Measurements from ENCODE around the gene PLEKHD1. TPM values are rescaled to one million over a fixed set of nuclear protein-coding genes. Genes with fewer than 3 reads are reported as not detected.

PLEKHD1 gene
- total RNA-seq, 1 experiment from 2014 or later = 0.65 TPM

GRCh38 chr14:69479696-69480095 is 4.8 kb upstream of the PLEKHD1 start:
- CTCF ChIA-PET = no interaction called here
- Histone ChIP-seq H3K9me3 (ENCODE audit: insufficient read depth, low read depth) (no peaks in the 10 kb centered on the region), H3K4me2 (no peak overlapping the region), H3K4me3 (no peak overlapping the region), H4K20me1 (ENCODE audit: insufficient read depth) (no peaks in the 10 kb centered on the region), H3K79me2 (ENCODE audit: low read depth) (no peaks in the 10 kb centered on the region), H3K4me1 (replicated peaks; ENCODE audit: insufficient read depth) (no peaks in the 10 kb centered on the region), H3K27me3 (ENCODE audit: insufficient read depth, low read depth) (peaks cover 9% of the 10 kb centered on the region; the same call in 1 of the 2 replicates), H3K36me3 (ENCODE audit: low read depth) (no peaks in the 10 kb centered on the region), H2AFZ (no peak overlapping the region), H3F3A (ENCODE audit: insufficient read depth, low read depth) (no peaks in the 10 kb centered on the region), H3K9me2 (ENCODE audit: insufficient read depth) (no peaks in the 10 kb centered on the region), H3K27ac (no peak overlapping the region)
- intact Hi-C loops (cut with micrococcal nuclease; ENCODE audit: unreplicated experiment) = no loop called here
- POLR2A ChIA-PET (ENCODE audit: unreplicated experiment) = no interaction called here
- no peak for DNase-seq
- no peak for TF ChIP-seq EZH2 (IDR thresholded peaks at IDR 0.05; ENCODE audit: low read depth)
- TF ChIP-seq, protein P1, sequence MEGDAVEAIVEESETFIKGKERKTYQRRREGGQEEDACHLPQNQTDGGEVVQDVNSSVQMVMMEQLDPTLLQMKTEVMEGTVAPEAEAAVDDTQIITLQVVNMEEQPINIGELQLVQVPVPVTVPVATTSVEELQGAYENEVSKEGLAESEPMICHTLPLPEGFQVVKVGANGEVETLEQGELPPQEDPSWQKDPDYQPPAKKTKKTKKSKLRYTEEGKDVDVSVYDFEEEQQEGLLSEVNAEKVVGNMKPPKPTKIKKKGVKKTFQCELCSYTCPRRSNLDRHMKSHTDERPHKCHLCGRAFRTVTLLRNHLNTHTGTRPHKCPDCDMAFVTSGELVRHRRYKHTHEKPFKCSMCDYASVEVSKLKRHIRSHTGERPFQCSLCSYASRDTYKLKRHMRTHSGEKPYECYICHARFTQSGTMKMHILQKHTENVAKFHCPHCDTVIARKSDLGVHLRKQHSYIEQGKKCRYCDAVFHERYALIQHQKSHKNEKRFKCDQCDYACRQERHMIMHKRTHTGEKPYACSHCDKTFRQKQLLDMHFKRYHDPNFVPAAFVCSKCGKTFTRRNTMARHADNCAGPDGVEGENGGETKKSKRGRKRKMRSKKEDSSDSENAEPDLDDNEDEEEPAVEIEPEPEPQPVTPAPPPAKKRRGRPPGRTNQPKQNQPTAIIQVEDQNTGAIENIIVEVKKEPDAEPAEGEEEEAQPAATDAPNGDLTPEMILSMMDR (conservative IDR thresholded peaks at IDR 0.05) = no peak
- BruUV-seq (replicated peaks) = no TSS peak

GRCh38 chr14:69480136-69480535 is 4.4 kb upstream of the PLEKHD1 start:
- intact Hi-C loops (cut with micrococcal nuclease; ENCODE audit: unreplicated experiment) = no loop called here
- H3K27ac ChIP-seq = no peak overlapping the region
- no peaks in the 10 kb centered on the region for H3K4me1 ChIP-seq (replicated peaks; ENCODE audit: insufficient read depth)
- TF ChIP-seq EZH2 (IDR thresholded peaks at IDR 0.05; ENCODE audit: low read depth) = no peak
- TF ChIP-seq, protein P1 (conservative IDR thresholded peaks at IDR 0.05) = no peak
- no TSS peak for BruUV-seq (replicated peaks)
- POLR2A ChIA-PET (ENCODE audit: unreplicated experiment) = no interaction called here
- H3F3A ChIP-seq (ENCODE audit: insufficient read depth, low read depth) = no peaks in the 10 kb centered on the region
- H2AFZ ChIP-seq = no peak overlapping the region
- peaks cover 13% of the 10 kb centered on the region; the same call in 1 of the 2 replicates for H3K27me3 ChIP-seq (ENCODE audit: insufficient read depth, low read depth)
- no peaks in the 10 kb centered on the region for H3K9me2 ChIP-seq (ENCODE audit: insufficient read depth)
- no peak for DNase-seq
- CTCF ChIA-PET = no interaction called here
- no peaks in the 10 kb centered on the region for H3K79me2 ChIP-seq (ENCODE audit: low read depth)
- H3K4me2 ChIP-seq = no peak overlapping the region
- no peak overlapping the region for H3K4me3 ChIP-seq
- no peaks in the 10 kb centered on the region for H3K36me3 ChIP-seq (ENCODE audit: low read depth)
- no peaks in the 10 kb centered on the region for H4K20me1 ChIP-seq (ENCODE audit: insufficient read depth)
- H3K9me3 ChIP-seq (ENCODE audit: insufficient read depth, low read depth) = no peaks in the 10 kb centered on the region

DNA sequence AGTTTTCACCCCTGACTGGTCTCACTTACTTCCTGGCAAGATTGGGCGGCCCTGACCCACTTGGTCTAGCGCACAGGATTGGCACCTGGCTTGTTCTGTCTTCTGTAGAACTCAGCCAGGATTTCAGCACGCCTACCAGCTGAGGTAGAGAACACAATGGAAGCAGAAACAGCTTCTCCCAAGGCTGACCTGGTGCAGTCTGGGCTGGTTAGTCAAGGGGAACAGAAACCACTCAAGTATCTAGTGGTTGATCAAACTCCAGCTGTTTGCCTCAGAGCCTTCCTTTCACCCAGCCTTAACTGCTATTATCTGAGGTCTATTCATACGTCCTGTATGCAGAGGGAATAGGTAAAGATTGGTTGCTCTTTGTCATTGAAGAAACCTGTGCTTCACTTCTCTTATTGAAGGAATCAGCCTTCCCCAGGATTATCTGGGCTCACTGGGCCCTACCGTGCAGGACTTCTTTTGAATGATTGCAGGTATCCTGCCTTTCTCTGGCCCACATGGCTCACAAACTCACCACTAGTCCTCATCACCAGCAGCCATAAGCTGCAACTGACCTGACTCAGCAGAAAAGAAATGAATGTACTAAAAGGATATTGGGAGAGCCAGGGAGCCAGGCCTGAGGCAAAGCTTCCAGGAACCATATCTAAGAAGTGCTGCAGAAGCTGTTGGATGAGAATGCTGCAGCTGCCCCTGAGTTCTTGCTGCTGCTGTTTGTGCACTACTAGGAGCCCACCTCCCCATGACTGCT is 2.5 kb upstream of the PLEKHD1 start:
- Histone ChIP-seq H3K4me2 (no peak overlapping the region), H3K36me3 (ENCODE audit: low read depth) (no peaks in the 10 kb centered on the region), H3K27ac (no peak overlapping the region), H3K4me3 (no peak overlapping the region), H2AFZ (no peak overlapping the region), H3F3A (ENCODE audit: insufficient read depth, low read depth) (no peaks in the 10 kb centered on the region), H3K9me2 (ENCODE audit: insufficient read depth) (no peaks in the 10 kb centered on the region), H4K20me1 (ENCODE audit: insufficient read depth) (no peaks in the 10 kb centered on the region), H3K9me3 (ENCODE audit: insufficient read depth, low read depth) (no peaks in the 10 kb centered on the region), H3K4me1 (replicated peaks; ENCODE audit: insufficient read depth) (no peaks in the 10 kb centered on the region), H3K27me3 (ENCODE audit: insufficient read depth, low read depth) (peaks cover 27% of the 10 kb centered on the region), H3K79me2 (ENCODE audit: low read depth) (no peaks in the 10 kb centered on the region)
- ChIA-PET POLR2A (ENCODE audit: unreplicated experiment) (no interaction called here), CTCF (no interaction called here)
- TF ChIP-seq EZH2 (IDR thresholded peaks at IDR 0.05; ENCODE audit: low read depth) = no peak
- TF ChIP-seq, protein P1 (conservative IDR thresholded peaks at IDR 0.05) = no peak
- no TSS peak for BruUV-seq (replicated peaks)
- intact Hi-C loops (cut with micrococcal nuclease; ENCODE audit: unreplicated experiment) = no loop called here
- no peak for DNase-seq

Measured in PC-9 (cell line).